Stimulated activated CD4-positive, alpha-beta T cell treated with anti-CD3 and anti-CD28 coated beads, Interleukin-15, amount 100 ng/mL, for 48 hours (primary cell): ENCODE data around the gene OR4E1.
"Not testable (repeated sequence)": the region's sequence is repeated elsewhere in the genome, so short reads cannot be mapped to it uniquely, and the experiment has no call there.

Experiments used
- DNase-seq, 2 donors: peaks; one replicate each; pipeline ENCODE4 v3.0.0-alpha.2; 2020; ENCODE audit warnings: low read depth in 2 of 2

Gene OR4E1

GRCh38 chr14:21673718-21674117, at the start of gene OR4E1:
Gene OR4E1 (minus strand): TSS chr14:21673818. CDS start chr14:21670935, 2,883 bp downstream.
- no peak for DNase-seq

GRCh38 chr14:21721504-21721903, 47.9 kb upstream of the OR4E1 start:
- no peak for DNase-seq

GRCh38 chr14:21719841-21720240, 46.2 kb upstream of the OR4E1 start:
- DNase-seq, result no peak

- no peak for DNase-seq
Observed at GRCh38 chr14:21714318-21714929, 40.8 kb upstream of the OR4E1 start.

GRCh38 chr14:21712036-21712435, 38.4 kb upstream of the OR4E1 start:
- no peak for DNase-seq

DNA sequence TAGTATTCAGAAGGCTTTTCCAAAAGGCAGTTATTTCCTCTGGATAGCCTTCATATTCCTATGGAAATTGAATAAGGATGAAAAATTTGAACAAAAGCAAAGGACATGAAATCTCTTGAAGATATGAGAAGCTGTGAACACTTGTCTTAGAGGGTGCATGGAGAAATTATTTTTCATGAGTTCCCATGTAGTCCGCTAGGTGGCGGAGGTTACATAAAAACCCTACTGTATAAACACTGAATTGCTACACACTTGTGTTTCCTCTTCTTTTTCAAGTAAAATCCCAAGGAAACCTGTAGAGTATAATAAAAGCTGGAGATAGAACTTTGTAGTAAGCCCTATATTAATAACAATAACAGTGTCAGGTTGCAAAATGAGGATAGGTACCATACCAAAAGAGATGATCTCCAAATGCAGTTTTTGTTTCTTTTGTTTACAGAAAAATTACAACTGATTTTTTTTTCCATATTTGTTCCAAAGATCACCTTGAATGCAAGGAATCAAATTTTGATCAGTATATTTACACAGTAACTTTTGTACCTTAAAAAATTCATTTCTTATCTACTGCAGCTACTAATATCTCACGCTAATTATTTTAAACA, 37.8 kb upstream of the OR4E1 start:
- DNase-seq, result no peak

- DNase-seq, result no peak
Observed at GRCh38 chr14:21704338-21704737, 30.7 kb upstream of the OR4E1 start.

DNA sequence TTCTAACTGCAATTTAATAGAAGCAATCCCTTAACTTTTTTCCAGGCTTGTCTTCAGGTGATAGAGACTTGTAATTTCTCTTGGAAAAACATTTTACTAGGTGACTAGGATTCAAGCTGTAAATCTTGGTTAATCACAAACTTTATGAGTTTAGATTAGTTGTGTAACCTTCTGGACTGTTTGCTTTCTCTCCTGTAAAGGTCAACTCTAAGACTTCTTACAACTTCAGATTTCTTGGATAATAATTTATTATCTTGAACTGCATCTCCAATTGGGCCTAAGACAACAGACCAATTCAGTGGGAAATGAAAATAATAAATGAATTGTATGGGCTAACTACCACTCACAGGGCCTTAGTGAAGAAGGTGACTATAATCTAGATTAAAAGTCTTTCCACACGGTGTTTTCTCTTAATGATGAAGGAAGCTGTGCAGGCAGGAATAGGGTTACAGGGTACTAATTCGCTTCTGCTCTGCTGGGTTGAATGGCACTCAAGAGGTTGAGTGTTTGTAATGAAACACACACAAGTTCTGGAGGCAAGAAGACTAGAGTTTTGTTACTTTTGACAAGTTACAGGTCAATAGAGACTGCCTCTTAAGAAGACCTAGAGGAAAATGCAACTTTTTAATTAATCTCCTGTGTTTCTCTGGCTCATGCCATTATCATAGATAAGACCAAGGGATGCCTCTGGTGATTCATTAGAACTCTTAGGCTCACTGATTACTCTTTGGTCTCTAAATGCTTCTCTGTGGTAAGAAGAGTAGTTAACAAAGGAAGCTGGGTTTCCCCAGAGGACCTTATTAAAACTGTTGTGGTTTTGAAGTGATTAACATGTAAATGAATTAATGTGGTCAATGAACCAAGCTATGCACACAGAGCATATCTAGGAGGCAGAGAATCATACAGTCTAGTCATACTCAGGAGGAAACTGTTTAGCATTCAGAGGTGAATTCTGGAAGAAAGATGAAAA, 30.0 kb upstream of the OR4E1 start:
- DNase-seq, result no peak

DNA sequence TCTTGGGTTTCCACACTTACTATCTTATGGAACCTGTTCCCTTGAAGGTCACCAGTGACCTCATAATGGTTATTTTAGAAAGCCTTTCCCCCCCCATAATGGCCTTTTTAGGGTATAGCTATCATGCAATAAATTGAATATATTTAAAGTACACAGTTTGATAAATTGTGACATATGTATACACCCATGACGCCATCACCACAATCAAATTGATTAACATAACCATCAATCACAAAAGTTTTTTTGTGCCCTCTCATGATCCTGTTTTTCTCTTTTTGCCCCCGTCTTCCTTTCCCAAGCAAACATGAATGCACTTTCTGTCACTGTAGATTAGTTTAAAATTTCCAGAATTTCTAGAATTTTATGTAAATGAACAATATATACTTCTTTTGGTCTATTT, 28.7 kb upstream of the OR4E1 start:
- DNase-seq, result no peak

DNA sequence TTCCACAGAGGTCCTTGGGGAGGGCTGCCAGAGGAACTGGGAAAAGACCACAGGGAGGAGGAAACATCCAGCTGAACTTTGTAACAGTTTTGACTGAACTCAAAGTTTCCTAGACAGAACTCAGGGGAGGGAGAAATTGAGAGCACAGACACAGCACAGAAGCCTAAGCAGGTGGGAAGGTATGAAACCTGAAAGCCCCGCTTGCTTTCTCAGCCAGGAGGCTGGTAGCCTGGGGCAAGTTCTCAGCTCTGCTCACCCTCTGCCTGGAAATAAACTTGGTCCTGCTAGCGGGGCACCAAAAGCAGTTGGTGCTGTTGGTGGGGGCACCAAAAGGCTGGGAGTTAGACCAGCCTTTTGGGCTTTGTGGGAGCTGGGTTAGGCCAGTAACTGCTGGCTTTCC, 25.9 kb upstream of the OR4E1 start:
- no peak for DNase-seq

GRCh38 chr14:21698538-21698937, 24.9 kb upstream of the OR4E1 start:
- not testable (repeated sequence) for DNase-seq

DNA sequence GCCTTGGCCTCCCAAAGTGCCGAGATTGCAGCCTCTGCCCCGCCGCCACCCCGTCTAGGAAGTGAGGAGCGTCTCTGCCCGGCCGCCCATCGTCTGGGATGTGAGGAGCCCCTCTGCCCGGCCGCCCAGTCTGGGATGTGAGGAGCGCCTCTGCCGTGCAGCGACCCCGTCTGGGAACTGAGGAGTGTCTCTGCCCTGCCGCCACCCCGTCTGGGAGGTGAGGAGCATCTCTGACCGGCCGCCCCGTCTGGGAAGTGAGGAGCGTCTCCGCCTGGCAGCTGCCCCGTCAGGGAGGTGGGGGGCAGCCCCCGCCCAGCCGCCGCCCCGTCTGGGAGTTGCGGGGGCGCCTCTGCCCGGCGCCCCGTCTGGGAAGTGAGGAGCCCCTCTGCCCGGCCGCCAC, 24.0 kb upstream of the OR4E1 start:
- not testable (repeated sequence) for DNase-seq

DNA sequence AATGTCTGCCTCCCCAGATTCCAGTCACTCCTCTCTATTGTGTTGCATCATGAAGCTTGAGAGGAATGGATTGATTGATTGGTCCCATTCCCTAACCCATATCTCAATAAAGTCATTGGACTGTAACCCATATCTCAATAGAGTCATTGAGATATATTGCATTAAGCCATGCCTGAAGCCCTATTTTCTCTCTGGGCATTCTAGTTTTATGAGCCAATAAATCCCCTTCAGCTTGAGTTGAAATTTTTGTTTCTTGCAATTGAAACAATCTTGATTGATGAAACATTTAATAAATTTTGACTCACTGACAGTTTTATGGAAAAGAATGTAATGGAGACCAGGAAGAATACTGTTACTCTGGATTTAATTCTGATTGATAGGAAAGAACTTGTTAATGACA, 20.8 kb upstream of the OR4E1 start:
- no peak for DNase-seq

DNA sequence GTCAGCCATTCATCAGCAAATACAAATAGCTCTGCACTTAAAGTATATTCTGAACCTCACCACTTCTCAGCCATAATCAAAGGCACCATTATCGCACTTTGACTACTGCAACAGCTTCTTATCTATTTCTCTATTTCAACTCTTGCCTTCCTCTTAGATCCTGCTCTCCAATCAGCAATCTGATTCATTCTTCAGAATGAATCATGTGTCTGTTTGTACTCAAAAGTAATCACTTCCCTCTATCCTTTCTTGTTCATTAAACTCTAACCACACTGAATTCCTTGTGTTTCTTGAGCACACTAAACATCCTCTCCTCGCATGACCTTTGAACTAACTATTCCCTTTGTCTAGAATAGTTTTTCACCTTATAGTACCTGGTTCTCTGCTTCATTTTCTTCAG, 12.8 kb upstream of the OR4E1 start:
- no peak for DNase-seq

GRCh38 chr14:21680072-21680471, 6.5 kb upstream of the OR4E1 start:
- DNase-seq, result no peak

DNA sequence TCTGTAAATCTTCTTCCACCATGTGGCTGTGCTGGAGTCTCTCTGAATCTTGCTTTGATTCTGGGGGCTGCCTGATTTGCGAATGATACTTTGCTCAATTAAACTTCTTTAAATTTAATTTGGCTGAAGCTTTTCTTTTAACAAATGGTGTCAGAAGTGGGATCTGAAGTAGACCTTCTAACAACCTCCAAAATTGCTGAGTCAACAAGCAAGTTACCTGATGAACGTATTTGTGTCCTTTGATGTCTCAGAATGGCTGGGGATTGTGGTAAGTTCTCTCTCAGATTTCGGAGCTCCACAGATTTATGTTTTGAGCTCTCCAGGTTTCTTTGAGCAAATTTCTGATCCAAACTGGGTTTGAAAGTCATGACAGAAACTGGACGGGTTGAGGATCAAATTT, 1.9 kb upstream of the OR4E1 start:
- no peak for DNase-seq

DNA sequence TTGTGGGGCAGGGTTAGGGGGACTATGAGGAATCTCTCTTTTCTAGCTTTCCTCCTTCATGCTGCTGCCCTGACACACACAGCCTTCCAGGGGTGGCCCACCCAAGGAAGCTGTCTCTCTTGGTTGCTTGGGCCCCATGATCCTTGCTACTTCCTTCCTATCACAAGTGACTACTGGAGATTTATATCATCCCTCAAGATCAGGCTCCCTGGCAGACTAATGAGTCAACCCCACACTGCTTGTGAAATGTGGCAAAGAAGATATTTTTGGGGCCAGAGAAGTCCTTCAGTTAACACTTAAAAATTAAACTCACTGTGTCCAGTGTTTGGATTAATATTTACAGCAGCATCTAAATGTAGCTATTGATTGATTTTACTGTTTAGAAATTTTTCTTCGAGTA, 1.5 kb downstream of the OR4E1 start:
- DNase-seq, result no peak

GRCh38 chr14:21671371-21671770, 2.2 kb downstream of the OR4E1 start:
- DNase-seq, result no peak

DNA sequence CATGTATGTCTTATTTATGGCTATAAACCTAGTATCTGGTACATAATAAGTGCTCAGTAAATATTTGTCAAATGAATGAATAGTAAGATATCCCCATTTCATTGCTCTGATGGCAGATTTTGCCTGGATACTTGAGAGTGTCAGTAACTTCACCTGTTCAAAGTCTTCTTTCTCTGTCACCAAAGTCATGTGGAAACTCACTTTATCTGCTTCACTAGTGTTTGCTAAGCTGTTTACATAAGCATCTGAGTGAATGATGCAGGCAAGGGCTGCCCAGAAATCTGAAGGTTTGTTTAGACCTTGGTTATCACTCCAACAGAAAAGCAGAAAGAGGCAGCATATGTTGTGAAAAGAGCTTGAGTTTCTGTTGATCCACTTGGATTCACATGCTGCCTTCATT, 4.3 kb downstream of the OR4E1 start:
- no peak for DNase-seq

GRCh38 chr14:21668377-21668776, 5.2 kb downstream of the OR4E1 start:
- DNase-seq, result no peak

DNA sequence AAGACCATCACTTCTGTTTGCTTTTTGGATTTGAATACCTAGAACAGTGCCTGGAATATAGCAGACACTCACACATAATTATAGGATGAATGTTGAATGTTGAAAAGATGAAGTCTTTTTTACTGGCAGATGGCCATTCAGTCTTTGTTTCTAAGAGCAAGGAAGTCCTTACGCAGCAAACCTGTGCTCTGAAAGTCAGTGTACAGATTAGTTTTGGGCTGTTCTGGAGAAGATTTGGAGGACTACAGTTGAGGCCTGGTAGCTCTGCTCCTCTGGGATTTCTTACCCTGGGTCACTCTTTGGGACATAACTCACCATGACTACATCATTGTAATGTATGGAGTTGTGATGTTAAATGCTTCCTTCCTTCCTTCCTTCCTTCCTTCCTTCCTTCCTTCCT, 16.6 kb downstream of the OR4E1 start:
- no peak for DNase-seq

DNA sequence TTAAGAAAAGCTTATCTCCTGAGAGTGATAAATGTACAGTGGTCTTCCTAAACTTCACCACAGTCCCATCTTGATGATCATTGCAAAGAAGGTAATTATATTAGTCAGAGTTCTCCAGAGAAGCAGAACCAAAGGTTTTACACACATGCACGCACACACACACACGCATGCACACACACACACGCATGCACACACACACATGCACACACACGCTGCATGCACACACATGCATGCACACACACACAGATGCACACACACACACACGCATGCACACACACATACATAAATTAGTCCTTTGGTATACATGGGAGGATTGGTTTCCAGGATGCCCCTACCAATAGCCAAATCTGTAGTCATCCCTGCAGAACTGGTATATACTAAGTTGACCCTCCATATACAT, 19.4 kb downstream of the OR4E1 start:
- DNase-seq, result no peak
